HFFc6 (cell line): ENCODE results near the gene ASGR1. TPM values are rescaled to one million over a fixed set of nuclear protein-coding genes. Genes with fewer than 3 reads are reported as not detected.

Source experiments
- DNase-seq: peaks from one replicate; pipeline ENCODE4 v3.0.0-alpha.2; 2018
- H3K27ac Mint-ChIP-seq: 2 replicates; pipeline ENCODE4 v1.8.0; 2020; ENCODE audit warnings: mild to moderate bottlenecking, mixed read lengths
- H3K27me3 Mint-ChIP-seq: 2 replicates; pipeline ENCODE4 v1.8.0; 2021; ENCODE audit warnings: mild to moderate bottlenecking, moderate library complexity, mixed read lengths; ENCODE audit not compliant: insufficient read depth
- H3K36me3 Mint-ChIP-seq: 2 replicates; pipeline ENCODE4 v1.8.0; 2021; ENCODE audit warnings: low read depth, mixed read lengths
- H3K4me1 Mint-ChIP-seq: 2 replicates; pipeline ENCODE4 v1.8.0; 2020; ENCODE audit warnings: low read depth, mixed read lengths
- H3K4me3 Mint-ChIP-seq: 2 replicates; pipeline ENCODE4 v1.8.0; 2020; ENCODE audit warnings: mild to moderate bottlenecking, moderate library complexity, mixed read lengths
- H3K9me3 Mint-ChIP-seq: 2 replicates; pipeline ENCODE4 v1.8.0; 2020; ENCODE audit warnings: mild to moderate bottlenecking, mixed read lengths
- CTCF ChIP-seq: fragments of 200-600 bp; sonication (generic); IDR thresholded peaks from 2 replicates; pipeline ENCODE4 v1.5.0; 2021; ENCODE audit warnings: antibody characterized with exemption, mild to moderate bottlenecking
- total RNA-seq, 6 experiments: library from RNA; stranded (reverse); fragmentation: NEBNext Ultra II Directional; extraction: Animal tissue kit (Norgen Biotek cat#: 25700); gene quantifications; 2 replicates in 1 of 6; 3 replicates in 5 of 6; pipeline ENCODE4 v1.2.3, GENCODE V29; 2021

ASGR1 gene
- total RNA-seq, 6 experiments from 2014 or later = 0.71 to 1.4 (median 0.83) TPM

- H3K27me3 Mint-ChIP-seq = peaks cover 20% of the 10 kb centered on the region
- TF ChIP-seq CTCF = no peak
- DNase-seq = peak; percentile 25
Measured at GRCh38 chr17:7146115-7146514, 33.1 kb downstream of the ASGR1 start.

GRCh38 chr17:7144213-7144612, 35.0 kb downstream of the ASGR1 start:
- H3K36me3 Mint-ChIP-seq = no peaks in the 10 kb centered on the region
- peaks cover 6% of the 10 kb centered on the region; the same call in 1 of the 2 replicates for H3K4me1 Mint-ChIP-seq
- no peak overlapping the region for H3K27ac Mint-ChIP-seq
- no peak for DNase-seq
- TF ChIP-seq CTCF = no peak
- no peaks in the 10 kb centered on the region for H3K9me3 Mint-ChIP-seq
- peaks cover 31% of the 10 kb centered on the region for H3K27me3 Mint-ChIP-seq
- no peak overlapping the region for H3K4me3 Mint-ChIP-seq

More at GRCh38 chr17:7146115-7146514, 33.1 kb downstream of the ASGR1 start:
- Mint-ChIP-seq H3K4me3 (no peak overlapping the region), H3K36me3 (no peaks in the 10 kb centered on the region), H3K9me3 (no peaks in the 10 kb centered on the region), H3K4me1 (peaks cover 6% of the 10 kb centered on the region; the same call in 1 of the 2 replicates), H3K27ac (no peak overlapping the region)

GRCh38 chr17:7141824-7142223, 37.3 kb downstream of the ASGR1 start:
- H3K4me3 Mint-ChIP-seq = no peak overlapping the region
- no peaks in the 10 kb centered on the region for H3K36me3 Mint-ChIP-seq
- no peak for DNase-seq
- peaks cover 35% of the 10 kb centered on the region for H3K27me3 Mint-ChIP-seq
- no peak for TF ChIP-seq CTCF
- H3K4me1 Mint-ChIP-seq = peaks cover 6% of the 10 kb centered on the region; the same call in 1 of the 2 replicates
- H3K27ac Mint-ChIP-seq = no peak overlapping the region
- H3K9me3 Mint-ChIP-seq = no peaks in the 10 kb centered on the region

- no peak overlapping the region for H3K27ac Mint-ChIP-seq
- H3K27me3 Mint-ChIP-seq = peaks cover 37% of the 10 kb centered on the region
- TF ChIP-seq CTCF = no peak
- no peak for DNase-seq
- H3K4me1 Mint-ChIP-seq = no peaks in the 10 kb centered on the region; the same call in 1 of the 2 replicates
- no peak overlapping the region for H3K4me3 Mint-ChIP-seq
- no peaks in the 10 kb centered on the region for H3K9me3 Mint-ChIP-seq
- H3K36me3 Mint-ChIP-seq = no peaks in the 10 kb centered on the region
Measured at GRCh38 chr17:7139400-7139799, 39.8 kb downstream of the ASGR1 start.

GRCh38 chr17:7138800-7139381, 40.3 kb downstream of the ASGR1 start:
- H3K9me3 Mint-ChIP-seq = no peaks in the 10 kb centered on the region
- no peak for DNase-seq
- no peak overlapping the region for H3K27ac Mint-ChIP-seq
- H3K4me3 Mint-ChIP-seq = no peak overlapping the region
- no peaks in the 10 kb centered on the region for H3K36me3 Mint-ChIP-seq
- no peaks in the 10 kb centered on the region; the same call in 1 of the 2 replicates for H3K4me1 Mint-ChIP-seq
- no peak for TF ChIP-seq CTCF
- peaks cover 37% of the 10 kb centered on the region for H3K27me3 Mint-ChIP-seq
